SK-N-SH treated with all-trans-retinoic acid at 6 μM for 48 hours (cell line): ENCODE data around the gene VPS13D.
"Not testable (repeated sequence)": the region's sequence is repeated elsewhere in the genome, so short reads cannot be mapped to it uniquely, and the experiment has no call there.

Experiments
- ATAC-seq: fragments of 200-7000 bp; cut with Tn5 transposase; 3 replicates; pipeline ENCODE4 v1.9.1; 2020; ENCODE audit warnings: mild to moderate bottlenecking, moderate library complexity
- ARNTL ChIP-seq: fragments of 450-650 bp; formaldehyde crosslinking; IDR thresholded peaks from 2 replicates; pipeline ENCODE4 v1.5.0; 2020; ENCODE audit warnings: low read depth, mild to moderate bottlenecking, moderate library complexity, borderline replicate concordance
- BACH2 ChIP-seq: fragments of 250-450 bp; sonication (Bioruptor Pico); IDR thresholded peaks from 2 replicates; pipeline ENCODE4 v1.9.0; 2021; ENCODE audit warnings: mild to moderate bottlenecking, borderline replicate concordance
- CREB5 ChIP-seq: fragments of 250-450 bp; sonication (Bioruptor Pico); IDR thresholded peaks from 2 replicates; pipeline ENCODE4 v1.5.1; 2020; ENCODE audit warnings: low read depth, mild to moderate bottlenecking, moderate library complexity
- CSDC2 ChIP-seq: fragments of 250-450 bp; sonication (Bioruptor Pico); IDR thresholded peaks from 2 replicates; pipeline ENCODE4 v1.5.0; 2020; ENCODE audit warnings: mild to moderate bottlenecking, moderate library complexity
- CSRNP3 ChIP-seq: fragments of 250-450 bp; sonication (Bioruptor Pico); IDR thresholded peaks from 2 replicates; pipeline ENCODE4 v1.5.1; 2021; ENCODE audit warnings: mild to moderate bottlenecking, moderate library complexity
- ESRRG ChIP-seq: fragments of 250-450 bp; sonication (Bioruptor Pico); IDR thresholded peaks from 2 replicates; pipeline ENCODE4 v1.6.1; 2021; ENCODE audit warnings: mild to moderate bottlenecking
- ISL1 ChIP-seq: fragments of 250-450 bp; sonication (Bioruptor Pico); IDR thresholded peaks from 2 replicates; pipeline ENCODE4 v2.1.2; 2022; ENCODE audit warnings: mild to moderate bottlenecking, moderate library complexity
- OSR1 ChIP-seq: fragments of 250-450 bp; sonication (Bioruptor Pico); IDR thresholded peaks from 2 replicates; pipeline ENCODE4 v1.8.0; 2022; ENCODE audit warnings: moderate library complexity, mild to moderate bottlenecking, inconsistent platforms
- PATZ1 ChIP-seq: fragments of 250-450 bp; sonication (Bioruptor Pico); IDR thresholded peaks from 2 replicates; pipeline ENCODE4 v1.8.0; 2020; ENCODE audit warnings: mild to moderate bottlenecking, moderate library complexity, borderline replicate concordance
- POU6F1 ChIP-seq: fragments of 250-450 bp; sonication (Bioruptor Pico); IDR thresholded peaks from 2 replicates; pipeline ENCODE4 v1.8.0; 2021; ENCODE audit warnings: low read depth, mild to moderate bottlenecking, moderate library complexity, borderline replicate concordance
- RARB ChIP-seq: fragments of 250-450 bp; sonication (Bioruptor Pico); IDR thresholded peaks from 2 replicates; pipeline ENCODE4 v1.8.0; 2021; ENCODE audit warnings: mild to moderate bottlenecking, moderate library complexity
- SNAI2 ChIP-seq: fragments of 250-450 bp; sonication (Bioruptor Pico); IDR thresholded peaks from 2 replicates; pipeline ENCODE4 v1.5.0; 2020; ENCODE audit warnings: mild to moderate bottlenecking, moderate library complexity
- TCF4 ChIP-seq: fragments of 250-450 bp; sonication (Bioruptor Pico); IDR thresholded peaks from 2 replicates; pipeline ENCODE4 v1.8.0; 2021; ENCODE audit warnings: mild to moderate bottlenecking, moderate library complexity, borderline replicate concordance
- TOX ChIP-seq: fragments of 250-450 bp; sonication (Bioruptor Pico); IDR thresholded peaks from 2 replicates; pipeline ENCODE4 v1.8.0; 2021; ENCODE audit warnings: mild to moderate bottlenecking, moderate library complexity, borderline replicate concordance
- ZC3H10 ChIP-seq: fragments of 250-450 bp; sonication (Bioruptor Pico); IDR thresholded peaks from 2 replicates; pipeline ENCODE4 v1.5.1; 2021; ENCODE audit warnings: mild to moderate bottlenecking, moderate library complexity
- ZFP3 ChIP-seq: fragments of 250-450 bp; sonication (Bioruptor Pico); IDR thresholded peaks from 2 replicates; pipeline ENCODE4 v1.5.0; 2020; ENCODE audit warnings: mild to moderate bottlenecking, moderate library complexity
- ZNF565 ChIP-seq: fragments of 450-650 bp; formaldehyde crosslinking; conservative IDR thresholded peaks from 2 replicates; pipeline ENCODE4 v1.5.0; 2020; ENCODE audit warnings: low read depth, mild to moderate bottlenecking, moderate library complexity
- ZNF70 ChIP-seq: fragments of 450-650 bp; formaldehyde crosslinking; IDR thresholded peaks from 2 replicates; pipeline ENCODE4 v1.5.0; 2020; ENCODE audit warnings: mild to moderate bottlenecking, moderate library complexity
- ZNF8 ChIP-seq: fragments of 450-650 bp; formaldehyde crosslinking; IDR thresholded peaks from 2 replicates; pipeline ENCODE4 v1.5.0; 2020; ENCODE audit warnings: mild to moderate bottlenecking, moderate library complexity

Gene VPS13D

GRCh38 chr1:12469493-12469892 is 239.7 kb downstream of the VPS13D start:
- TF ChIP-seq ISL1 (CRISPR knock-in tag) (no peak), POU6F1 (CRISPR knock-in tag) (no peak), ZC3H10 (CRISPR knock-in tag) (no peak), ZNF70 (CRISPR knock-in tag) (no peak), OSR1 (CRISPR knock-in tag) (no peak)
- ATAC-seq = no peak

GRCh38 chr1:12469990-12470389 is 240.2 kb downstream of the VPS13D start:
- peak; percentile 10; the same call in 1 of the 3 replicates for ATAC-seq
- TF ChIP-seq TCF4 (CRISPR knock-in tag) (no peak), ZC3H10 (CRISPR knock-in tag) (no peak), CSDC2 (CRISPR knock-in tag) (no peak), TOX (CRISPR knock-in tag) (no peak), SNAI2 (CRISPR knock-in tag) (no peak), PATZ1 (CRISPR knock-in tag) (no peak), BACH2 (CRISPR knock-in tag) (no peak), ZNF565 (CRISPR knock-in tag) (no peak), ISL1 (CRISPR knock-in tag) (no peak), CREB5 (CRISPR knock-in tag) (no peak), POU6F1 (CRISPR knock-in tag) (no peak)

GRCh38 chr1:12470916-12471315 is 241.1 kb downstream of the VPS13D start:
- not testable (repeated sequence) for ATAC-seq

GRCh38 chr1:12472156-12472797 is 242.4 kb downstream of the VPS13D start:
- ATAC-seq = no peak

More at GRCh38 chr1:12472156-12472797, 242.4 kb downstream of the VPS13D start:
- no peak for TF ChIP-seq TCF4 (CRISPR knock-in tag)
- TF ChIP-seq CSRNP3 (CRISPR knock-in tag) = no peak
- TF ChIP-seq CREB5 (CRISPR knock-in tag) = no peak
- TF ChIP-seq BACH2 (CRISPR knock-in tag) = no peak
- no peak for TF ChIP-seq ZNF8
- TF ChIP-seq SNAI2 (CRISPR knock-in tag) = no peak
- TF ChIP-seq POU6F1 (CRISPR knock-in tag) = no peak
- TF ChIP-seq TOX (CRISPR knock-in tag) = no peak
- no peak for TF ChIP-seq RARB (CRISPR knock-in tag)
- TF ChIP-seq ZFP3 = no peak
- no peak for TF ChIP-seq ESRRG (CRISPR knock-in tag)
- TF ChIP-seq ARNTL (CRISPR knock-in tag) = no peak
- no peak for TF ChIP-seq OSR1 (CRISPR knock-in tag)
- TF ChIP-seq ZNF70 (CRISPR knock-in tag) = no peak
